Measurements from ENCODE around the gene SPTBN2. TPM values are rescaled to one million over a fixed set of nuclear protein-coding genes. Genes with fewer than 3 reads are reported as not detected.
"Not testable (repeated sequence)": the region's sequence is repeated elsewhere in the genome, so short reads cannot be mapped to it uniquely, and the experiment has no call there.

The SPTBN2 gene
- total RNA-seq, 1 experiment from 2014 or later = under 0.01 TPM

- DNase-seq (ENCODE audit: low read depth) = not testable (repeated sequence)
These were observed 89.1 kb downstream of the SPTBN2 start for GRCh38 chr11:66639814-66640340.

- DNase-seq (ENCODE audit: low read depth) = peak; percentile 33
These were observed 89.8 kb downstream of the SPTBN2 start for GRCh38 chr11:66639066-66639813.

GRCh38 chr11:66638177-66639065, 90.6 kb downstream of the SPTBN2 start, which contains the start of gene RBM4:
TSS of gene RBM4 (plus strand) at chr11:66638703. CDS start at chr11:66639712, 1,009 bp downstream.
- peak; percentile 100 for DNase-seq (ENCODE audit: low read depth)

- peak; percentile 15 for DNase-seq (ENCODE audit: low read depth)
These were observed 91.3 kb downstream of the SPTBN2 start for GRCh38 chr11:66637557-66638176.

GRCh38 chr11:66636411-66636810, 92.6 kb downstream of the SPTBN2 start:
- DNase-seq (ENCODE audit: low read depth) = no peak

Other genes with a start within 250 kb of the SPTBN2 start
- gene DPP3, start 248.8 kb downstream of the SPTBN2 start, total RNA-seq (2014; rRNA removed; shearing (Covaris generic)) = 36.8 and 46.4 TPM in 2 replicates
- 17.5 and 29.6 TPM in 2 replicates for gene BBS1, start 218.6 kb downstream of the SPTBN2 start, total RNA-seq (2014; rRNA removed; shearing (Covaris generic))
- gene ZDHHC24, start 183.2 kb downstream of the SPTBN2 start, total RNA-seq (2014; rRNA removed; shearing (Covaris generic)) = 7.2 and 10.9 TPM in 2 replicates
- gene ACTN3, start 182.3 kb downstream of the SPTBN2 start, total RNA-seq (2014; rRNA removed; shearing (Covaris generic)) = under 0.01 TPM in 1 of 2 replicates, not detected in the other
- 26.3 and 27.5 TPM in 2 replicates for gene CTSF, start 160.6 kb downstream of the SPTBN2 start, total RNA-seq (2014; rRNA removed; shearing (Covaris generic))
- 0.10 and 0.84 TPM in 2 replicates for gene CCDC87, start 136.2 kb downstream of the SPTBN2 start, total RNA-seq (2014; rRNA removed; shearing (Covaris generic))
- 28.5 and 33.3 TPM in 2 replicates for gene CCS, start 136.0 kb downstream of the SPTBN2 start, total RNA-seq (2014; rRNA removed; shearing (Covaris generic))
- gene RBM14, start 112.6 kb downstream of the SPTBN2 start, total RNA-seq (2014; rRNA removed; shearing (Covaris generic)) = 32.8 and 34.1 TPM in 2 replicates
- 126 and 138 TPM in 2 replicates for gene RBM4, start 90.5 kb downstream of the SPTBN2 start, total RNA-seq (2014; rRNA removed; shearing (Covaris generic))
- 20.7 and 25.4 TPM in 2 replicates for gene RBM4B, start 51.3 kb downstream of the SPTBN2 start, total RNA-seq (2014; rRNA removed; shearing (Covaris generic))
- 23.2 and 26.1 TPM in 2 replicates for gene RCE1, start 114.2 kb upstream of the SPTBN2 start, total RNA-seq (2014; rRNA removed; shearing (Covaris generic))
- 10.6 and 19.7 TPM in 2 replicates for gene LRFN4, start 127.8 kb upstream of the SPTBN2 start, total RNA-seq (2014; rRNA removed; shearing (Covaris generic))
- 29.1 and 54.4 TPM in 2 replicates for gene PC, start 229.2 kb upstream of the SPTBN2 start, total RNA-seq (2014; rRNA removed; shearing (Covaris generic))
- not detected in 2 replicates for gene C11orf86, start 246.1 kb upstream of the SPTBN2 start, total RNA-seq (2014; rRNA removed; shearing (Covaris generic))

Measured in RPMI7951 (cell line).